Neural progenitor cell (in vitro differentiated cells): ENCODE measurements around the gene PRRC2B. TPM values are rescaled to one million over a fixed set of nuclear protein-coding genes. Genes with fewer than 3 reads are reported as not detected.

Source experiments
- DNase-seq: peaks from one replicate; pipeline ENCODE4 v3.0.0-alpha.2; 2016; ENCODE audit warnings: low spot score
- H2AFZ ChIP-seq: fragments of 200-600 bp; sonication (generic); replicated peaks from 2 replicates; pipeline ENCODE4 v1.6.1; 2016; ENCODE audit warnings: antibody characterized with exemption
- H3F3A ChIP-seq: fragments of 200-600 bp; sonication (generic); 2 replicates; pipeline ENCODE4 v1.6.1; 2016; ENCODE audit warnings: antibody characterized with exemption, low read depth
- H3K27ac ChIP-seq: fragments of 200-600 bp; sonication (generic); 2 replicates; pipeline ENCODE4 v1.5.1; 2016; ENCODE audit warnings: mild to moderate bottlenecking
- H3K27me3 ChIP-seq: fragments of 200-600 bp; sonication (generic); 2 replicates; pipeline ENCODE4 v1.6.1; 2016; ENCODE audit warnings: mild to moderate bottlenecking, moderate library complexity
- H3K36me3 ChIP-seq: fragments of 200-600 bp; sonication (generic); 2 replicates; pipeline ENCODE4 v1.5.1; 2016
- H3K4me1 ChIP-seq: fragments of 200-600 bp; sonication (generic); 2 replicates; pipeline ENCODE4 v1.6.1; 2016; ENCODE audit warnings: mixed run types
- H3K4me2 ChIP-seq: fragments of 200-600 bp; sonication (generic); 2 replicates; pipeline ENCODE4 v1.6.1; 2016
- H3K4me3 ChIP-seq: fragments of 200-600 bp; sonication (generic); 2 replicates; pipeline ENCODE4 v1.5.1; 2016
- H3K79me2 ChIP-seq: fragments of 200-600 bp; sonication (generic); 2 replicates; pipeline ENCODE4 v1.6.1; 2016; ENCODE audit warnings: low read depth
- H3K9ac ChIP-seq: fragments of 200-600 bp; sonication (generic); 2 replicates; pipeline ENCODE4 v1.6.1; 2016
- H3K9me3 ChIP-seq: fragments of 200-600 bp; sonication (generic); 2 replicates; pipeline ENCODE4 v1.5.1; 2016; ENCODE audit warnings: low read depth
- H4K20me1 ChIP-seq: fragments of 200-600 bp; sonication (generic); 2 replicates; pipeline ENCODE4 v1.6.1; 2016; ENCODE audit warnings: low read depth
- H3K27ac Mint-ChIP-seq: 3 replicates; pipeline ENCODE4 v1.8.0; 2021; ENCODE audit warnings: mixed read lengths
- H3K27me3 Mint-ChIP-seq: 2 replicates; pipeline ENCODE4 v1.8.0; 2022; ENCODE audit warnings: low read depth, mild to moderate bottlenecking, inconsistent platforms, moderate library complexity, mixed read lengths; ENCODE audit not compliant: insufficient read depth
- H3K36me3 Mint-ChIP-seq: 3 replicates; pipeline ENCODE4 v1.8.0; 2021; ENCODE audit warnings: mixed read lengths
- H3K4me1 Mint-ChIP-seq: 3 replicates; pipeline ENCODE4 v1.8.0; 2021; ENCODE audit warnings: mixed read lengths
- H3K4me3 Mint-ChIP-seq: 3 replicates; pipeline ENCODE4 v1.8.0; 2021; ENCODE audit warnings: mild to moderate bottlenecking, moderate library complexity, mixed read lengths
- H3K9me3 Mint-ChIP-seq: 3 replicates; pipeline ENCODE4 v1.8.0; 2020; ENCODE audit warnings: mixed read lengths
- EZH2 ChIP-seq: fragments of 200-600 bp; sonication (generic); IDR thresholded peaks from 2 replicates; pipeline ENCODE4 v1.6.1; 2017; ENCODE audit warnings: antibody characterized with exemption, mild to moderate bottlenecking, moderate library complexity
- EZH2phosphoT487 ChIP-seq: fragments of 200-600 bp; sonication (generic); IDR thresholded peaks from 2 replicates; pipeline ENCODE4 v1.6.1; 2017; ENCODE audit warnings: antibody characterized with exemption
- total RNA-seq: library from RNA; depleted of rRNA; stranded (reverse); fragments of >200 nt; gene quantifications from 2 replicates; pipeline ENCODE4 v1.2.3, GENCODE V29; 2015; ENCODE audit warnings: low replicate concordance
- TF ChIP-seq, protein P1 (sequence below): fragments of 200-600 bp; sonication (generic); IDR thresholded peaks from 2 replicates; pipeline ENCODE4 v1.5.1; 2017; ENCODE audit warnings: antibody characterized with exemption, mild to moderate bottlenecking

PRRC2B gene
- total RNA-seq, 1 donor from 2014 or later = 139 TPM

DNA sequence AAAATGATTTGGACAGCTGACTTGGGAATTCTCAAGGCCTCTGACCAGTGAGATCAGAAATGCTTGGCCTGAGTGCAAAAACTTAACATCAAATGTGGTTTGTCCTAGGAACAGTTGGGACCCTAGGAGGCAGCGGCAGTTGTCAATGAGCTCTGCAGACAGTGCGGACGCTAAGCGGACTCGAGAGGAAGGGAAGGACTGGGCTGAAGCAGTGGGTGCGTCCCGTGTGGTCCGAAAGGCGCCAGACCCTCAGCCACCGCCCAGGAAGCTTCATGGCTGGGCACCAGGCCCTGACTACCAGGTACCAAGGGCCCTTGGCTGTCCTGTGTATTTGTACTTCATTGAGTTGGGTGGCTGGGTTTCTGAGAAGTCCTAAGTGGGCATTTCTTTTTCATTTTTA lies 65.2 kb downstream of the PRRC2B start:
- no peak overlapping the region for H3K4me3 ChIP-seq
- H3K36me3 ChIP-seq = peaks cover 16% of the 10 kb centered on the region
- TF ChIP-seq EZH2 (no peak), EZH2phosphoT487 (no peak)
- TF ChIP-seq, protein P1, sequence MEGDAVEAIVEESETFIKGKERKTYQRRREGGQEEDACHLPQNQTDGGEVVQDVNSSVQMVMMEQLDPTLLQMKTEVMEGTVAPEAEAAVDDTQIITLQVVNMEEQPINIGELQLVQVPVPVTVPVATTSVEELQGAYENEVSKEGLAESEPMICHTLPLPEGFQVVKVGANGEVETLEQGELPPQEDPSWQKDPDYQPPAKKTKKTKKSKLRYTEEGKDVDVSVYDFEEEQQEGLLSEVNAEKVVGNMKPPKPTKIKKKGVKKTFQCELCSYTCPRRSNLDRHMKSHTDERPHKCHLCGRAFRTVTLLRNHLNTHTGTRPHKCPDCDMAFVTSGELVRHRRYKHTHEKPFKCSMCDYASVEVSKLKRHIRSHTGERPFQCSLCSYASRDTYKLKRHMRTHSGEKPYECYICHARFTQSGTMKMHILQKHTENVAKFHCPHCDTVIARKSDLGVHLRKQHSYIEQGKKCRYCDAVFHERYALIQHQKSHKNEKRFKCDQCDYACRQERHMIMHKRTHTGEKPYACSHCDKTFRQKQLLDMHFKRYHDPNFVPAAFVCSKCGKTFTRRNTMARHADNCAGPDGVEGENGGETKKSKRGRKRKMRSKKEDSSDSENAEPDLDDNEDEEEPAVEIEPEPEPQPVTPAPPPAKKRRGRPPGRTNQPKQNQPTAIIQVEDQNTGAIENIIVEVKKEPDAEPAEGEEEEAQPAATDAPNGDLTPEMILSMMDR = no peak
- H3K4me1 Mint-ChIP-seq = no peaks in the 10 kb centered on the region
- H4K20me1 ChIP-seq = peaks cover 74% of the 10 kb centered on the region
- no peak overlapping the region for H3K9ac ChIP-seq
- no peaks in the 10 kb centered on the region for H3K9me3 ChIP-seq
- H3K4me2 ChIP-seq = no peak overlapping the region
- H2AFZ ChIP-seq = no peak overlapping the region
- H3K4me3 Mint-ChIP-seq = no peak overlapping the region
- no peaks in the 10 kb centered on the region for H3K27me3 ChIP-seq
- no peak overlapping the region for H3K27ac ChIP-seq
- H3K9me3 Mint-ChIP-seq = no peaks in the 10 kb centered on the region
- H3K79me2 ChIP-seq = peaks cover 75% of the 10 kb centered on the region
- H3K4me1 ChIP-seq = no peaks in the 10 kb centered on the region
- no peak for DNase-seq
- H3K27ac Mint-ChIP-seq = no peak overlapping the region
- H3F3A ChIP-seq = peaks cover 32% of the 10 kb centered on the region
- H3K27me3 Mint-ChIP-seq = peaks cover 8% of the 10 kb centered on the region
- peaks cover 45% of the 10 kb centered on the region for H3K36me3 Mint-ChIP-seq

DNA sequence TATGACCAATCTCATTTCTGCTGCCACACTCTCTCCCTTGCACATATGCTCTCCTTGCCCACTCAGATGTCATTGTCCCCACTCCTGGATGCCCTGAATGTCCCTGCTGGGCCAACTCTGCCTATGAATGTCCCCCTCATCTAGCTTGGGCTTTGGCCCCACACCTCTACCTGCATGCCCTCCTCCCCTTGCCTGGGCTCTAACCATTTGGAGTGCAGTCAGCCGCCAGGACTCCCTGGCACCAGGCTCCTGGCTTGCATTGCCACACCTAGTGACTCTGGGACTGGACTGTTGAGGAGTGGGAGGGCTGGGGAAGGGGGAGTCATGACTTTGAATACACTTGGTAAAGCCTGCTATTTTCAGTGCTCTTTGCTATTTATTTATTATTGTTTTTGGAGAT lies 67.3 kb downstream of the PRRC2B start:
- Mint-ChIP-seq H3K36me3 (peaks cover 52% of the 10 kb centered on the region), H3K27ac (no peak overlapping the region)
- peaks cover 73% of the 10 kb centered on the region for H3K79me2 ChIP-seq

DNA sequence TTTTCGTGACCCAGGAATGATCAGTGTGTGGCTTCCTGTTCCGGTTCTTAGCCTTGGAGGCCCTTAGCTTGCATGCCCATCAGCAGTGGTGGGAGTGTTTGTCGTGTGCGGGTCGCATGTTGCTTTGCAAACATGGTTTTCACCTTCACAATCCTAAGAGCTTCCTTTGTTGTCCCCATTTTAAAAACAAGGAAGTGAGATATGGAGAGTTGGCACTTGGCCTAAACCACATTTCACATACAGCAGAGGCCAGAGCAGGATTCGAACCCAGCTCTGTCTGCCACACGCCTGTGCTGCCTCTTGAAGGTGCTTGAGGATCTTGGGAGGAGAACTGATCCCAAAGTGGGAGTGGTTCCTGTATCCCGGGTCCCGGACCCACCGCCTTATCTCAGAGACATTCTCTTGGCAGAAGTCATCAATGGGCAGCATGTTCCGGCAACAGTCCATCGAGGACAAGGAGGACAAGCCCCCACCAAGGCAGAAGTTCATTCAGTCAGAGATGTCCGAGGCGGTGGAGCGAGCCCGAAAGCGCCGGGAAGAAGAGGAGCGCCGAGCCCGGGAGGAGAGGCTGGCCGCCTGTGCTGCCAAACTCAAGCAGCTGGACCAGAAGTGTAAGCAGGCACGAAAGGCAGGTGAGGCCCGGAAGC lies 70.6 kb downstream of the PRRC2B start:
- H3K36me3 Mint-ChIP-seq = peaks cover 55% of the 10 kb centered on the region
- H3K9me3 ChIP-seq = no peaks in the 10 kb centered on the region
- no peaks in the 10 kb centered on the region for H3K4me1 Mint-ChIP-seq
- peaks cover 11% of the 10 kb centered on the region for H3K27me3 Mint-ChIP-seq
- no peak overlapping the region for H3K27ac ChIP-seq
- peaks cover 79% of the 10 kb centered on the region for H3K79me2 ChIP-seq
- no peak overlapping the region for H3K4me2 ChIP-seq
- no peaks in the 10 kb centered on the region for H3K9me3 Mint-ChIP-seq
- no peak overlapping the region for H3K4me3 ChIP-seq
- no peak overlapping the region for H3K27ac Mint-ChIP-seq
- H3K36me3 ChIP-seq = peaks cover 8% of the 10 kb centered on the region
- no peak for TF ChIP-seq EZH2
- TF ChIP-seq, protein P1 = no peak
- TF ChIP-seq EZH2phosphoT487 = no peak
- H3K27me3 ChIP-seq = no peaks in the 10 kb centered on the region
- no peak overlapping the region for H3K9ac ChIP-seq
- peaks cover 74% of the 10 kb centered on the region for H4K20me1 ChIP-seq
- no peak overlapping the region for H3K4me3 Mint-ChIP-seq
- H3K4me1 ChIP-seq = no peaks in the 10 kb centered on the region
- no peak overlapping the region for H2AFZ ChIP-seq
- no peak for DNase-seq
- peaks cover 18% of the 10 kb centered on the region for H3F3A ChIP-seq

More for the DNA sequence above, 67.3 kb downstream of the PRRC2B start:
- Histone ChIP-seq H3K9ac (no peak overlapping the region), H3K4me1 (no peaks in the 10 kb centered on the region), H2AFZ (no peak overlapping the region), H3K9me3 (no peaks in the 10 kb centered on the region), H3K27ac (peak overlapping the region; percentile 29), H3K4me2 (no peak overlapping the region), H3K27me3 (no peaks in the 10 kb centered on the region), H3K4me3 (no peak overlapping the region), H4K20me1 (peaks cover 77% of the 10 kb centered on the region), H3K36me3 (peaks cover 19% of the 10 kb centered on the region), H3F3A (peaks cover 27% of the 10 kb centered on the region)
- no peaks in the 10 kb centered on the region for H3K4me1 Mint-ChIP-seq
- no peak for DNase-seq
- no peak overlapping the region for H3K4me3 Mint-ChIP-seq
- TF ChIP-seq, protein P1 = no peak
- TF ChIP-seq EZH2 (no peak), EZH2phosphoT487 (no peak)
- H3K27me3 Mint-ChIP-seq = peaks cover 10% of the 10 kb centered on the region
- no peaks in the 10 kb centered on the region for H3K9me3 Mint-ChIP-seq
